ENCODE data around the gene GABRR2.

Gene GABRR2

DNA sequence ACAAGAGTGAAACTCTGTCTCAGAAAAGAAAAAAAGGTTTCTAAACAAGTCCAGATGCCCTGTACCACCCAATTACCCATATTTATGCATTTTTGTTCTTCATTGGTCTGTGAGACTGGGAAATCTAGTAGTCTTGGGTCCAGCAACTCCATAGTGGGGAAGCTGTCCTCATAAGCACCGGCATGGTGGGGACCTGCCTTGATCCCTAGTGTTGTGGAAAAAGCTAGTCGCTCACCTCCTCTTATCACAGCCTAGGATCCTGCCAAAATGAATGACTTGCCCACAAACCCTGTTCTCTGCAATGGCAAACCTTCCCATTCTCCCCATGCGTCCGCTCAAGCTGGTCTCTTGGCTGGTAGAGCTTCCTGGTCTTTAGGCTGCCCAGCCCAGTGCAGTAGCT lies 59.7 kb downstream of the GABRR2 start:
- DNase-seq: no peak

DNA sequence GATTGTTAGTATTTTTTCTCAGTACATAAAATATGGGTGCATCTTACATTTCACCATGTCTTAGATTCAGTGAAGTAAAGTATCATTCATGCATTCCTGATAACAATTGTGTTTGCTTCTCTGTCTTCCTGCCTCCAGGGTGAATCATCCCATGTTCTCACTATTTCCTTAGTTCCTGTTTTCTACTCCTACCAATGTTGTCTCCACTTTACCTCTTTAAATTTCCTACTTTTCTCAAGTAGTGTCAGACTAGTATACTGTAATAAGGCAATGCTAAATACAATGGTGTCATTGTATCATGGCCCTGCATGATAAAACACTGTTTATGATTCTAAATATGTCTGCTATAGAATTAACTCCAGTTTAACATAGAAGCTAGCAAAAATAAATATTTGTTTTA lies 60.5 kb downstream of the GABRR2 start:
- peak; percentile 13 to 34 for DNase-seq

- peak; percentile 37 to 46 for DNase-seq
Measured at GRCh38 chr6:89252907-89253306, 62.2 kb downstream of the GABRR2 start.

DNA sequence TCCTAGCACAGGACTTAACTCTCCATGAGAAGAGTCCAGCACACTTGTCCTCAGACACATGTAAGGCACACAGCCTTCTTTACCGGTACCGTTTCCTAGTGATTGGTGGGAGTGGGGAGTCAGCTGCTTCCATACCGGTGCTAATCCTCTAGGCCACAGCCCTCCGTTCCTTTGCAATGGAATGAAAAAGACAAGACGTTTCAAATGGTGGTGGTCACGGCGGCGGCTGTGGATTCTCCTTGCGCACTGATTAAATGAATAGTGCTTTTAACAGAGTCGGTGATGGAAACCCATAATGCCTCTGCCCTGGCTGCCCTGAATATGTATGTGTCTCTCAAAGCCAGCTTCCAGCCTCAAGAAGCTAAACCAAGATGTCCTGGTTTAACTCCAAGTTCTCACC lies 63.1 kb downstream of the GABRR2 start:
- DNase-seq: no peak

- DNase-seq: no peak
Measured at GRCh38 chr6:89251170-89251569, 63.9 kb downstream of the GABRR2 start.

- no peak for DNase-seq
Measured at GRCh38 chr6:89250239-89250638, 64.9 kb downstream of the GABRR2 start.

DNA sequence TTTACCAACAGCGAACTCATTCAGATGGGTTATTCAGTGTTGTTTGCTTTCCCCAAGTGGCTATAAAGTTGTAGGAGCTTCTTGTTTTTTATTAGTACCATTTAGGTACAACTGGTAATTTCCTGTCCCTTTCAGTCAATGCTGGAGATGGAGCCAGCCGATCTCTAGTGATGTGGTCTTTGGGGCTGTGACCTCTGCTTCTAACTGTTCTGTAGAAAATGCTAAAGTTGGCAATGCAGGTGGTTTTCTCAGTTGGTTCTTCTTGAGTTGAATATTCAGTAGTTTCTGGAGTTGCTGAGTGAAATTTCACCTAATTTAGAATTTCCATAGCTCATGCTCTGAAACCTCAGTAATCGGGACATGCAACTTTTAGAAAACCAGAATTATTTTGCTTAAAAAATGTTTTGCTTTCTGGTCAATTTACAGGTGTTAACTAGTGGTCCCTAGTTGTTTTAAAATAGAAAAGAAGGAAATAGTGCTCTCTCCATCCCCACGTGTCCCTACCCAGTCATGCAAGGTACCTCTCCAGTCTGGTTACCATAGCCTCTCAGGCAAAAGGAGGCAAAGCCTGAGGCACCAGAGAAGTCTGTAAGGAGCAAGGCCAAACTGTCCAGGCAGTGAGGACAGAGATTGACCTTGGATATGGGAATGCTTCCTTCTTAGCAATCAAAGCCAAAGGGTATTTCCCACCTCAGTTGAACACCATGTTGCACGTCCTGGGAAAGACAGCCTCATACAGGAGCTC lies 70.7 kb downstream of the GABRR2 start:
- no peak for DNase-seq

DNA sequence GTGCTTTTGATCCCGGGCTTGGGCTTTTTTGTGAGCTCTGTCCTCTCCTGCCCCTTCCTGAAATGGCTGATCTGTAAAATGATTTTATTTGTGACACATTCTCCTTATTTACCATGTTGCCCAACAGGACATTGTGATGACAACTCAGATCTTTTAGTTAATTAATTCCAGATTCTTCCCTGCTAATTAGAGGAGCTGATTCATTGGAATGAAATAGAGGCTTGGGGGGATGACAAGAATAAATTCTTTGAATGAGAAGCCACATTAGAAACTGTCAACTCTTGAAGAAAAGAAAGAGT lies 71.8 kb downstream of the GABRR2 start:
- DNase-seq: no peak

DNA sequence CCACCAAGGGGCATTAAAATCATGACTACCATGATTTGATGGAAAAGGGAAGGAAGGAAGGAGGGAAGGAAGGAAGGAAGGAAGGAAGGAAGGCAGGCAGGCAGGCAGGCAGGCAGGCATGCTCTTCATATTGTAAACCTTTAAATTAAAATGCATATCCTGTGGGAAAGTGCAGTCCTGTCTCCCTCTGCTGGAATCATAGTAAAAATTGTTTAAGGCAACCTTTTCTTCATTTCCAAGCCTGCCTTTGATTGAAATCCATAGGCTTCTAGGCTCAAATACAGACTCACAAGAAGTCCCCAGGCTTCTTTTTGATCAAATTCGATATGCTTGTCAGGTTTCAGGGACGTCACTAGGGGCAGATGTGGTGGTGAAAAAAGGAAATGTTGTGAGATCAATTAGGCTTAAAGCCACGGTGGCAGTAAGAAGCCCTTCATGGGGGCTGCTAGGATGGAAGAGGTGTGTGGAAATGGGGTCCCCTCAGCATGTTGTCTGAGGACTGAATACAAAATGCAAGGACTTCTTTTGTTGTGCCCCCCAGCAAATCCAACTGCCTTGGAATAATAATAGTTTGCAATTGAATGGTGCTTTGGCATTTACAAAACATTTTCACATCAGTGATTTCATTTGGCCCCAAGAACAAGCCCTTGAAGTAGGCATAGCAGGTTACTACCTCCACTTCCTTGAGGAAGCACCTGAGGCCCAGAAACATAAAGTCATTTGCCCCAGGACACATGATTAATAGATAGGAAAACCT lies 72.3 kb downstream of the GABRR2 start:
- DNase-seq: peak; percentile 53 to 64

- peak; percentile 31 to 32 for DNase-seq
Measured at GRCh38 chr6:89239338-89239737, 75.8 kb downstream of the GABRR2 start.

DNA sequence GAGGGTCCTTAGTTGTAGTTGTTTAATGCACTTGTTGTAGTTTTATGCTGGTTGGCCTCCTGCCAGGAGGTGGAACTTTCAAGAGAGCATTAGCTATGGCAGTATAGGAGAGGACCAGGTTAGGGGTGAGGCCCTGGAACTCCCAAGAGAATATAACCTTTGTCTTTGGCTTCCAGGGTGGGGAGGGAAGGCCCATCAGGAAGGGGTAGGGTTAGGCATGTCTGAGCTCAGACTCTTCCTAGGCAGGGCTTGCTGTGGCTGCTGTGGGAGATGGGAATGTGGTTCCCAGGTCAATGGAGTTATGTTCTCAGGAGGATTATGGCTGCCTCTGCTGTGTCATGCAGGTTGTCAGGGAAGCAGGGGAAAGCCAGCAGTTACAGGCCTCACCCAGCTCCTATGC lies 77.9 kb downstream of the GABRR2 start:
- no peak for DNase-seq

DNA sequence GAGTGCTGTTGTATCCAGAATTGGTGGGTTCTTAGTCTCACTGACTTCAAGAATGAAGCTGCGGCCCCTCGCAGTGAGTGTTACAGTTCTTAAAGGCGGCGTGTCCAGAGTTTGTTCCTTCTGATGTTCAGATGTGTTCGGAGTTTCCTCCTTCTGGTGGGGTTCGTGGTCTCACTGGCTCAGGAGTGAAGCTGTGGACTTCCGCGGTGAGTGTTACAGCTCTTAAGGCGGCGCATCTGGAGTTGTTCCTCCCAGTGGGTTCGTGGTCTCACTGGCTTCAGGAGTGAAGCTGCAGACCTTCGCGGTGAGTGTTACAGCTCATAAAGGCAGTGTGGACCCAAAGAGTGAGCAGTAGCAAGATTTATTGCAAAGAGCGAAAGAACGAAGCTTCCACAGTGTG lies 81.5 kb downstream of the GABRR2 start:
- peak in 1 of 2 donors; percentile 18 for DNase-seq

GRCh38 chr6:89222712-89223039 lies 92.4 kb downstream of the GABRR2 start:
- no peak for DNase-seq

DNA sequence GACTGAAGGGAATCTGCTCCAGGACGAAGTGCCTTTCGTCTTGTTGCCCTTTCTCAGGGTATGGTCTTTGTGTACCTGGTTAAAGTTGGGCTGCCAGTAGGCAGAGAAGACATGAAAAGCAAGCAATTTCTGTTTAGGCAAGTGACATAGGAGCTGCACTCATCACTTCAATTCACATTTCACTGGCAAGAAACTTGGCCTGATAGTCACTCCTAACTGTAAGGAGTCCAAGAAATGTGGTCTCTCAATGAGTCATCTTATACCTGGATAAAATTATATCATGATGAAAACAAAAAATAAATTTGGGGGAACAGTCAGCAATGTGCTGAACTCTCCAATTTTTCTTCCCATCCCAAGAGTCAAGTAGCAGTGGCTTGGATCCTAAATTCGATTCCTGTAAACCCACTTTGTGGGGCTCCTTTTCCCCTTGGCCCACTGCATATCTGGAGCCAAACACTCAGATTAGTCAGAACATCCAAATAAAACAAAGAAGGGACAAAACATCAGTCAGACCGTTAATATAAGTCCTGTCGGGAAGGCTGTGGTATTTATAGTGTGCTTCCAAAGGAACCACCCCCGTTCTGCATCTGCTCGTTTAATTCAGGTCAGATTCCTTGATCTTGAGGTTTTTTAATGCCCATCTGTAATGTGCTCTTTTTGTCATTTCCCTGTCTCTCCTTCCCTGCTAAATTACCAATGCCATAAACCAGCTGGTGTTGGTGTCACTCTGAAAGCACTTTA lies 93.0 kb downstream of the GABRR2 start:
- DNase-seq: no peak

GRCh38 chr6:89221129-89221528 lies 94.0 kb downstream of the GABRR2 start:
- no peak for DNase-seq

- DNase-seq: peak; percentile 42 to 58
Measured at GRCh38 chr6:89217299-89217910, 97.7 kb downstream of the GABRR2 start, which contains the start of gene GABRR1. Gene GABRR1, minus strand, starts transcription at chr6:89217358. Its CDS starts 36 bp downstream, at chr6:89217322.

GRCh38 chr6:89216411-89216810 lies 98.7 kb downstream of the GABRR2 start:
- DNase-seq: no peak

DNA sequence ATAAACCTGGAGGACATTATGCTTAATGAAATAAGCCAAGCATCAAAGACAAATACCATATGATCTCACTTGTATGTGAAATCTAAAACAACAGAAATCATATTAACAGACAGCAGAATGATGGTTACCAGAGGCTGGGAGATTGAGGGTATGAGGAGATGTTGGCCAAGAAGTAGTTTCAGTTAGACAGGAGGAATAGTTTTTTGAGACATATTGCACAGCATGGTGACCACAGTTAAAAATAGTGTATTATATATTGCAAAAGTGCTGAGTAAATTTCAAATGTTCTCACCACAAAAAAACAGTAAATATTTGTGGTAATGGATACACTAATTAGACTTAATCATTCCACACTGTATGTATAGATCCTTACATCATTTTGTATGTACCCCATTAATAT lies 99.7 kb downstream of the GABRR2 start:
- DNase-seq: peak; percentile 9 to 23

DNA sequence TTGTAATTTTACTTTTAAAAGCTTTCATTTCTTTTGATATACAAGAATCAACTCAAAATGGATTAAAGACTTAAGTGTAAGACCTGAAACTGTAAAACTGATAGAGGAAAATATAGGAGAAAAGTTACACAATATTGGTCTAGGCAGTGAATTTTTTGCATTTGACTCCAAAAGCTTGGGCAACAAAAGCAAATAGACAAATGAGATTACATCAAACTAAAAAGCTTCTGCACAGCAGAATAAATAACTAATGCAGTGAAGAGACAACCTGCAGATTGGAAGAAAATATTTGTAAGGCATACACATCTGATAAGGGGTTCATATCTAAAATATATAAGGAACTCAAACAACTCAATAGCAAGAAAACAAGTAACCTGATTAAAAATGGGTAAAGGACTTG lies 100.9 kb downstream of the GABRR2 start:
- no peak for DNase-seq

DNA sequence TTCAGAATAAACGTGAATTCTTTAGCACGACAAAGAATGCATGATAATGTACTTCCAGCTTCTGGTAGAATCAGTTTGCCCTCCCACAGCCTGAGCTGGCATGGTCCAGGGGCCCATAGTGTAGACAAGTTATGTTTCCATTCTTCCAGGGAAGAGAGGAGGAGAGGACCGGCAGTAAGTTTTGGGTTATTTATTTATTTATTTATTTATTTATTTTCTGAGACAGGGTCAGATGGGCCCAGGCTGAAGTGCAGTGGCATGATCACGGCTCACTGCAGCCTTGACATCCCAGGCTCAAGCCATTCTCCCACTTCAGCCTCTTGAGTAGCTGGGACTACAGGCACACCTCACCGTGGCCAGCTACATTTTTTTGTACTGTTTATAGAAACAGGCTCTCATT lies 102.6 kb downstream of the GABRR2 start:
- DNase-seq: no peak

- no peak for DNase-seq
Measured at GRCh38 chr6:89209457-89209856, 105.6 kb downstream of the GABRR2 start.

DNA sequence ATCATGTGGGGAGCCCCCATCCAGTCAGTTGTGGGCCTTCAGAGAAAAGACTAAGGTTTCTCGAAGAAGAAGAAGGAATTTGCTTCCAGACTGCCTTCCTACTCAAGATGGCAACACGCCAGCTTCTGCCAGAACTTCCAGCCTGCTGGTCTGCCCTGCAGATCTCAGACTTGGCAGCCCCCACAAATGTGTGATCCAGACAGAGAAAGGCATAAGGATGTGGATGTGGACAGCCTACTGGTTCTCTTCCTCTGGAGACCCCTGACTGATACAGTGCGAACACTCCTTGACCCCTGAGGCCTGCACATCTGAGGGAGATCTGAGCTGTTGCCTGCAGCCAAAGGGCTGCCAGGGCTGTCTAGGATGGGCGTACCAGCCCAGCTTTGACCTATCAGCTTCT lies 106.5 kb downstream of the GABRR2 start:
- DNase-seq: no peak
